Prostate gland (tissue), 2 donors: Measurements from ENCODE around the gene DCPS.
"Not testable (repeated sequence)": the region's sequence is repeated elsewhere in the genome, so short reads cannot be mapped to it uniquely, and the experiment has no call there.

Experiments used
- CTCF ChIP-seq, 4 experiments: fragments of 200-600 bp in 2 of 4; fragments of 450-650 bp in 2 of 4; sonication (generic) in 2 of 4; IDR thresholded peaks; 1 replicate in 3 of 4; 2 replicates in 1 of 4; pipeline ENCODE4 v1.5.1; 2016 to 2019; ENCODE audit warnings: antibody characterized with exemption in 4 of 4, mild to moderate bottlenecking in 2 of 4, moderate library complexity in 2 of 4
- POLR2A ChIP-seq: fragments of 450-650 bp; IDR thresholded peaks from one replicate; pipeline ENCODE4 v1.6.1; 2016; ENCODE audit warnings: antibody characterized with exemption, mild to moderate bottlenecking
- POLR2AphosphoS5 ChIP-seq: sonication (generic); formaldehyde crosslinking; IDR thresholded peaks from one replicate; pipeline ENCODE4 v1.6.1; 2017; ENCODE audit warnings: antibody characterized with exemption

- not testable (repeated sequence) for TF ChIP-seq POLR2A; CTCF (IDR thresholded peaks at IDR 0.05)
- peak; percentile 11 for TF ChIP-seq POLR2AphosphoS5
These were observed 61.6 kb downstream of the DCPS start for GRCh38 chr11:126365508-126365907.
